ENCODE results near the gene AAR2.

Gene AAR2

GRCh38 chr20:36285746-36286447 is 49.6 kb downstream of the AAR2 start:
- DNase-seq = no peak

- no peak for DNase-seq
These were observed 61.4 kb downstream of the AAR2 start for GRCh38 chr20:36297656-36298055.

GRCh38 chr20:36298061-36298460 is 61.8 kb downstream of the AAR2 start:
- no peak for DNase-seq

- no peak for DNase-seq
These were observed 62.6 kb downstream of the AAR2 start for GRCh38 chr20:36298795-36299339.

GRCh38 chr20:36299459-36299858 is 63.2 kb downstream of the AAR2 start:
- DNase-seq = no peak

GRCh38 chr20:36301359-36302119 is 65.3 kb downstream of the AAR2 start:
- DNase-seq = no peak

- DNase-seq = no peak
These were observed 66.8 kb downstream of the AAR2 start for GRCh38 chr20:36303020-36303595.

GRCh38 chr20:36303831-36304230 is 67.6 kb downstream of the AAR2 start:
- DNase-seq = no peak

- no peak for DNase-seq
These were observed 68.7 kb downstream of the AAR2 start for GRCh38 chr20:36304786-36305495.

GRCh38 chr20:36305602-36306551 is 69.6 kb downstream of the AAR2 start, which contains the start of gene DLGAP4:
Gene DLGAP4, plus strand, starts transcription at chr20:36306339. Its CDS starts 125,379 bp downstream, at chr20:36431718.
- no peak for DNase-seq

Measured in left hindlimb (tissue), 1 donor.